Esophagus (tissue), 2 donors: Measurements from ENCODE around the gene FGF16. TPM values are rescaled to one million over a fixed set of nuclear protein-coding genes. Genes with fewer than 3 reads are reported as not detected.
"Not testable (repeated sequence)": the region's sequence is repeated elsewhere in the genome, so short reads cannot be mapped to it uniquely, and the experiment has no call there.

Experiments
- H3K27ac ChIP-seq, 2 donors: one replicate each; pipeline ENCODE4 v1.5.1; 2013; ENCODE audit warnings: low read depth in 2 of 2, mild to moderate bottlenecking in 2 of 2, inconsistent platforms in 1 of 2, low read length in 1 of 2, moderate library complexity in 1 of 2
- H3K27me3 ChIP-seq, 2 donors: one replicate each; pipeline ENCODE4 v1.6.1; 2013; ENCODE audit warnings: low read length in 2 of 2, control low read depth in 1 of 2, mild to moderate bottlenecking in 1 of 2; ENCODE audit not compliant: insufficient read depth in 2 of 2, control insufficient read depth in 1 of 2
- H3K36me3 ChIP-seq, 2 donors: one replicate each; pipeline ENCODE4 v1.6.1; 2013; ENCODE audit warnings: low read length in 1 of 2; ENCODE audit not compliant: control insufficient read depth in 2 of 2, insufficient read depth in 2 of 2
- H3K4me1 ChIP-seq, 2 donors: one replicate each; pipeline ENCODE4 v1.6.1; 2013; ENCODE audit warnings: low read length in 1 of 2; ENCODE audit not compliant: control insufficient read depth in 2 of 2, insufficient read depth in 2 of 2
- H3K4me3 ChIP-seq, 2 donors: one replicate each; pipeline ENCODE4 v1.5.1; 2013; ENCODE audit warnings: low read length in 2 of 2, mild to moderate bottlenecking in 2 of 2, low read depth in 1 of 2, moderate library complexity in 1 of 2
- H3K9me3 ChIP-seq, 2 donors: one replicate each; pipeline ENCODE4 v1.6.1; 2013; ENCODE audit warnings: mild to moderate bottlenecking in 2 of 2, low read depth in 1 of 2, low read length in 1 of 2, moderate library complexity in 1 of 2; ENCODE audit not compliant: control insufficient read depth in 2 of 2, insufficient read depth in 1 of 2
- WGBS, 2 donors: extraction: QIAGEN DNeasy Blood & Tissue Kit; methylation state at CpG; one replicate each; pipeline ENCODE4 v1.1.7; 2013; 5-methylcytosine and 5-hydroxymethylcytosine counted together
- polyA plus RNA-seq, 2 donors: library from polyadenylated mRNA; stranded (reverse); fragments of 200-250 nt; gene quantifications; one replicate each; pipeline ENCODE4 v1.2.3, GENCODE V29; 2013
- donor health status: healthy with polysubstance abuse.
- donor health status: Bipolar disorder and iron deficiency.

FGF16 gene
- polyA plus RNA-seq, result not detected

DNA sequence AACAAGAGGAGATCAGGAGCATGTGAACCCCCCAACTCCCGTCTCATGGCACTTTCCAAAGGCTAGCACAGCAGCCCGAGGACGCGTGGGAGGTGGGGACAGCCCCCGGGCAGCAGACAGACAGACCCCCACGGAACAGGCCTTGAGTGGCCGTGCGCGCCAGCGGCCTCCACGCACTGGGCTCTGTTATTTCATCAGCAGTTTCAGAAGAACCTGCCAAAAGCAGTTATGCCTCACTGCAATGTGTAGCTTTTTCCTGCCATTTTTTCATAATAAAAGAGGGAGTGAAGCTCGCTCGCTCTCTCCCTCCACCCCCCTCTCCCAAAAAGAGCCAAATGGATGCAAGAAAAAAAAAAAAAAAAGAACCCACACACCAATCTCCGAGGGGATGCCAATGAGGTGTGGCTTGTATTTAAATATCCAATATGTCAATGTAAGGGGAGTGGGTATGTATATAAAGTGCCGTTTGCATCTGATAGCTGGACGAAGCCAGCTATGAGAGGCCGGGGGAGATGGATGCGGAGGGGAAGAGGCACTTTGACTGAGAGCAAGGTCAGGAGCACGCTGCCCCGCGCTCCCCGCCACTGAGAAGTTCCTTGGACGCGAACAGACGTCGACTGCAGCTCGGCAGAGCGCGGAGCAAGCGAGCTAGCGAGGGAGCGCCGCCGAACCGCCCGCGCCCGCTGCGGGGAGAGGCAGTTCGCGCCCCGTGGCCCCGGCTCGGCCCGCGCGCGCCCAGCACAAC lies at the start of gene FGF16:
Gene FGF16 (plus strand): TSS at position 482 of the 745 bp plus-strand sequence. CDS start 286 bp downstream, outside the sequence.
- Histone ChIP-seq H3K4me3 (peak within 1 kb of the TSS; percentile 35 to 38), H3K27me3 (no peaks in the 10 kb centered on the region), H3K9me3 (no peaks in the 10 kb centered on the region), H3K4me1 (peaks cover 0 to 3% of the 10 kb centered on the region in 2 donors), H3K36me3 (no peaks in the 10 kb centered on the region), H3K27ac (no peak within 1 kb of the TSS)
- WGBS, 2 donors, result 1 to 35% methylated on average over 47 to 48 of the region's 48 CpGs

GRCh38 chrX:77398330-77398954 lies 48.7 kb upstream of the FGF16 start:
- WGBS, 2 donors, result 78 to 80% methylated on average over 3 of the region's 3 CpGs

GRCh38 chrX:77404419-77404818 lies 42.8 kb upstream of the FGF16 start:
- Histone ChIP-seq H3K4me3 (no peak overlapping the region), H3K27me3 (no peaks in the 10 kb centered on the region), H3K27ac (no peak overlapping the region), H3K9me3 (no peaks in the 10 kb centered on the region), H3K36me3 (no peaks in the 10 kb centered on the region), H3K4me1 (no peaks in the 10 kb centered on the region)
- 17 to 44% methylated on average over 2 of the region's 2 CpGs for WGBS, 2 donors

More at GRCh38 chrX:77398330-77398954, 48.7 kb upstream of the FGF16 start:
- Histone ChIP-seq H3K9me3 (no peaks in the 10 kb centered on the region), H3K27me3 (no peaks in the 10 kb centered on the region), H3K36me3 (no peaks in the 10 kb centered on the region), H3K4me1 (no peaks in the 10 kb centered on the region), H3K27ac (no peak overlapping the region), H3K4me3 (no peak overlapping the region)

- not testable (repeated sequence) for H3K4me1 ChIP-seq, H3K27me3 ChIP-seq, H3K4me3 ChIP-seq, H3K9me3 ChIP-seq, H3K36me3 ChIP-seq, H3K27ac ChIP-seq
- WGBS, 2 donors, result 41 to 58% methylated on average over 1 of the region's 1 CpG
Observed at GRCh38 chrX:77407821-77408220, 39.4 kb upstream of the FGF16 start.

DNA sequence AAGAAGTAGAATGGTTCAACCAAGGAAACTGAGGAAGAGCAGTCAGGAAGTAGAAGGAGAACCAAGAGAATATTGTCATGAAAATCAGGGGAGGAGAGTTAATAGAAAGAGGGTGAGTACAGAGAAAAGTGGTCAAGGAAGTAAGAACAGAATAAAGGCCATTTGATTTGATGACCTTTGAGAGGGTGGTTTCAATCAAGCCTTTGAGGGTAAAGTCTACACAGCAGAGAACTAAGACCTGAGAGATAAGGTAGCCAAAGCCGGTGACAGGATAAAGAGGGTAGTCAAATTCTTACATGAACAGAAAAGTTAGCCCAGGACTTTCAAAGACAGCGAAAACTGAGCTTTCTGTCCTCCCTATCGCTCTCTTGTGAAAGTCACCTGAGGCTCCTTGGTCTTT lies 34.6 kb upstream of the FGF16 start:
- H3K27ac ChIP-seq, result no peak overlapping the region
- peaks cover 0 to 2% of the 10 kb centered on the region in 2 donors for H3K27me3 ChIP-seq
- 66 to 94% methylated on average over 3 of the region's 3 CpGs for WGBS, 2 donors
- no peaks in the 10 kb centered on the region for H3K9me3 ChIP-seq
- H3K4me1 ChIP-seq, result no peaks in the 10 kb centered on the region
- no peaks in the 10 kb centered on the region for H3K36me3 ChIP-seq
- H3K4me3 ChIP-seq, result no peak overlapping the region

GRCh38 chrX:77415161-77415560 lies 32.0 kb upstream of the FGF16 start:
- Histone ChIP-seq H3K9me3 (no peaks in the 10 kb centered on the region), H3K36me3 (no peaks in the 10 kb centered on the region)
- 25 to 35% methylated on average over 1 of the region's 1 CpG for WGBS, 2 donors

DNA sequence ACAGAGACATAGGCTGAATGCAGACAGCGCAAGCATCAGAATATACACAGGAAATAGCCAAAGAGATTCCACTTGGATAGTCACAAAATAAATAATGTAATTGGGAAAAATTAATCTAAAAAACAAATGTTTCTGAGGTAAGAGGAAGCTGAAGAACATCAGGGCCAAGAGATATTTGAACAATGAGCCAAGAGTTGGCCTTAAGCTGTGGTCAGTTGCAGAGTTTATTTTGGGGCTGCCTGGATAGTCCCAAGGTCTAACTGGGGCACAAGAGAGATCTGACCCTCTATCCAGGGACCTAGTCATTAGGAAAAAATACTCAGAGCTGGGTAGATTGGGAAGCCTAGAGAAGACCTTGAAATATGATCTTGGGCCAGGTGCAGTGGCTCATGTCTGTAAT lies 31.3 kb upstream of the FGF16 start:
- no peaks in the 10 kb centered on the region for H3K36me3 ChIP-seq
- H3K4me1 ChIP-seq, result no peaks in the 10 kb centered on the region
- no peak overlapping the region for H3K4me3 ChIP-seq
- 76 to 90% methylated on average over 1 of the region's 1 CpG for WGBS, 2 donors
- H3K27me3 ChIP-seq, result peaks cover 0 to 3% of the 10 kb centered on the region in 2 donors
- H3K9me3 ChIP-seq, result no peaks in the 10 kb centered on the region
- H3K27ac ChIP-seq, result no peak overlapping the region

More at GRCh38 chrX:77415161-77415560, 32.0 kb upstream of the FGF16 start:
- H3K27me3 ChIP-seq, result peaks cover 0 to 3% of the 10 kb centered on the region in 2 donors
- no peaks in the 10 kb centered on the region for H3K4me1 ChIP-seq
- H3K27ac ChIP-seq, result no peak overlapping the region
- no peak overlapping the region for H3K4me3 ChIP-seq

DNA sequence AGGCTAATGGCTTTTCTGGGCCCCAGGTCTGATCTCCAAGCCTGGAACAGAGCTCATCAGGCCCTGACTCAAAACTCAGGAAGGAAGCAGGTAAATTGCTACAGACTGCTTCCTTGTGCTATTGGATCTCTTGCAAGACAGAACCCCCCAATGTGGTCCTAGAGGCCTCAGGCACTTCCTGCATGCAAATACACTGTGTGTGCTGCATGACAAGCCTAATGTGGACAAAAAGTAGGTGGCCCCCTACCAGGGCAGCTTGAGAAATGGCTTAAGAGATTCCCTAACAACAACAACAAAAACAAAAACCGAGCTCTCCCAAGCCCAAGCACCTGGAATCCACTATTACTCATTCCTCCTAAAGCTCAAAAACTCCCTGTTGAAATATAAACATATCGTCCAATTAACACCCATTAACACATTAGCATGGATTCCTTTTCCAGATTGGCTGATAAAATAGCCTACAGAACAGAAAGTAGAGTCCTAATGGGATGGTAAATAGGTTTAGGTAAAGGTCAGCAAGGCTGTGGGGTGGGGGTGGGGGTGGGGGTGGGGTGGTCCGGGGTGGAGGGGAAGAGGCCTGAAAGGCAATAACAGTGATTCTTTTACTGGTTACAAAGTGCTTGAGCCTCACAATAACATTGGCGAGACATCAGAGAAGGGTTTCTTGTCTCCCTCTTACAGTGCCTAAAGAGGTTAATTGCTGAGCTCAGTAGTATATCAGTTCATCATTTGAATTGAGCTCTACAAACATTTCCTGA lies 24.1 kb upstream of the FGF16 start:
- Histone ChIP-seq H3K4me3 (no peak overlapping the region), H3K36me3 (no peaks in the 10 kb centered on the region), H3K27ac (no peak overlapping the region), H3K27me3 (peaks cover 0 to 4% of the 10 kb centered on the region in 2 donors), H3K9me3 (no peaks in the 10 kb centered on the region), H3K4me1 (no peaks in the 10 kb centered on the region)
- 43 to 48% methylated on average over 4 of the region's 4 CpGs for WGBS, 2 donors

DNA sequence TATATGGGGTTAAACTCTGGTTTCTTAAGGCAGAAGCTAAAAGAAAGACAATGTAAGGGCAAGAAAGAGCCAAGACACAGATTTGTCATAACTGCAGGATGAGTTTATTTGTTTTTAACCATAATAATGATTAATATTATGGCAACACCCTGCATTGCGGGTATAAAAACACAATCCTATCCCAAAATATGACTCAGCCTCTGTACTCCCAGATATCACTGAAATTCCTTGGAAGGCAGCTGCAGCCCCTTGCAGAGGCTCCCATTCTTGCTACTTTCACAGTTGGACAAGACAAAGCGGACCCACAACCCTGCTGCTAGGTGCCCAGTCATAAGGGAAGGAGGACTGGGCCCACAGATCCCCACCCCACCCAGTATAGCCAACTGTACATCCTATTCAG lies 20.4 kb upstream of the FGF16 start:
- Histone ChIP-seq H3K9me3 (no peaks in the 10 kb centered on the region), H3K36me3 (no peaks in the 10 kb centered on the region), H3K27ac (no peak overlapping the region), H3K4me3 (no peak overlapping the region), H3K4me1 (no peaks in the 10 kb centered on the region), H3K27me3 (peaks cover 0 to 4% of the 10 kb centered on the region in 2 donors)
- WGBS, 2 donors, result 61 to 68% methylated on average over 2 of the region's 2 CpGs
